Raji (cell line): ENCODE measurements around the gene NELFA.
A peak's percentile ranks its signal among the peaks of the same experiment; 100 is the strongest.

Experiments used
- POLR2A ChIP-seq: IDR thresholded peaks from 2 replicates; pipeline ENCODE4 v1.6.1; 2011; ENCODE audit warnings: low read depth, low read length, control low read depth; ENCODE audit not compliant: insufficient read depth

Gene NELFA

DNA sequence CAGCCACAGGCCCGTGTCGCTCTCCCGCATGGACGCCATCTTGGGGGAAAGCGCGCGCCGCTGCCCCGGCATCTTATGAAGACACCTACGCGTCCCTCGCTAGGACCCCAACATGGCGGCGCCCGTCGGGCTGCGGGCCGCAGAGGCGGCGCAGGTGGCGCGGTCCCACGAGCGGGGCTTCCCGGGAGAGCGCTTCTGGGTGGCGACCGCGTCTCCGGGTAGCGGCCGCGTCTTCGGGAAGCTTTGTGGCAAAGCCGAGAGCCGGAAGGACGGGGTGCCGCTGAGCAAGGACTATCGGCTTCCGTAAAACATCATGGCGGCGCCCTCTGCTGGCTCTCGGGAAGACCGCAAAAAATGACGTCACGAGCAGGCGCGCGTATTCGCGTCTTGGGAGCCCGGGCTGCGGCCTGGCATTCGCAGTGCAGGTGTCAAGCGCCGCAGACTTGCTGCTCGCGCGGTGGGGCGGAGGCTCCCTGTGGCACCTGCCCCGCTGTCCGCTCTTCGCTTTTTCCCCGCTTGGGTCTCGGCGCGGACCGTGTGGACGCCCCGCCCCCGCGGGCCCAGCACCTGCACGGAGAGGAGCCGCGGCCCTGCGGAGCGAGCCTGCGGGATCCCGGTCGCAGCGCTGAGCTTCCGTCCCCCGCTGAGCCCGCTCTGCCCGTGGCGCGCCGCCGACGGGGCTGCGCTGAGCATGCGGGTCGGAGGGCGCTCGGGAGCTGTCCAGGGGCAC lies at the start of gene NELFA:
NELFA (minus strand) TSS at position 54 of the 730 bp plus-strand sequence; CDS start at position 39, 15 bp downstream.
- TF ChIP-seq POLR2A = peak; percentile 86

DNA sequence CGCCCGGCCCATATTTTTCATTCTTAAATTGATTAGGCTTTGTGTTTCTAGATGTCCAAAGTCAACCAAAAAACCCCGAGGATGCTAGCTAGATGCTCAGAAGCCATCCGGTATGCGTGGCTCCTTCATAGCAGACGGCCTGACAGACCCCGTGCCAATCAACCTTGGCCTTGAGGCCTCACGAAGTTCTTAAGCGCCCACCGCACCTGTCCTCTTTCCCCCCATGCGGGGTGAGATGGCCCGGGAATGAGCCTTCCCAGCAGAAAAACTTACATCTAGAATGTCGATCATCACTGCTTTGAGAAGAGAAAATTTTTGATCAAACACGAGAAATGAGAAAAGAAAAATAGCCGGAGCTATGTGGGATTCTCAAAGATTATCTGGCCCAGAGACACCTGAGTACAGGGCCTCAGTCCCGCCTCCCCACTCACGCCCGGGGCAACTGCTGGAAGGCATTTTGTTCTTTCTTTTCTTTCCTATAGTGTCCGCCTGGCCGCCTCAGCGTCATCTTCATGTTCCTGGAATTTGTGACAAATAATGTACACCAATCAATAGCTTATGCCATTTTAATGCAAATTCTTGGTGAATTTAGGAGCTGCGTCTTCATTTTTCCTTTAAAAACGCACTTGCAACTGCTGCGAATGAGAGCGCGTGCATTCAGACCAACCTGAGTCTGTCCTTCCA lies 48.8 kb upstream of the NELFA start:
- TF ChIP-seq POLR2A = no peak

GRCh38 chr4:2054217-2054616 lies 45.4 kb upstream of the NELFA start:
- TF ChIP-seq POLR2A = no peak

DNA sequence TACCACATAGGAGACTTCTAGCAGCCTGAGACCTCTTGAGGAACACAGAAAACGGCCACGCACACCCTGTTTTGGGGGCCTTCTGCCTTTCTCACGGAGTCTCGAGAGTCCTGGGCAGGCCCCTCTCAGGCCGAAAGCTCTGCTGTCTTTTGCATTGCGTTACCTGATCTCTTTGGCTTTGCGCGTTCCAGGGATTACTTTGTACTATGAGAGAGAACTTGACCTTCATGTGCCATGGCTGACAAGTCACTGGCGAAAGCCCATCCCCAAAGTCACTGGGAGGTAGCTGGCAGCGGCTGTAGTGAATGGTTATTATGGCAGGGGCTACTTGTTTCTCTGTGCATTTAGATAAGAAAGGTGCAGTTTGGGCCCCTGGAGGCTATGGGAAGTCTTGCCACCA lies 42.3 kb upstream of the NELFA start:
- TF ChIP-seq POLR2A = no peak

DNA sequence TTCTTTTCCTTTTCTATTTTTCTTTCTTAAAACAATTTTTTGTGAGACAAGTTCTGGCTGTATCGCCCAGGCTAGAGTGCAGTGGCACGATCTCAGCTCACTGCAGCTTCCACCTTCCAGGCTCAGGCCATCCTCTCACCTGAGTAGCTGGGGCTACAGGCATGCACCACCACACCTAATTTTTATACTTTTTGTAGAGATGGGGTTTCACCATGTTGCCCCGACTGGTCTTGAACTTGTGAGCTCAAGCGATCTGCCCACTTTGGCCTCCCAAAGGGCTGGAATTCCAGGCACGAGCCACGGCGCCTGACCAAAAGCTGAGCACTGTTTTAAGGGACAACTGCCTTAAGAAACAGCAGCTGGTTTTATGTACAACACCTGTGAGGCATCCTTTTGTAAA lies 41.0 kb upstream of the NELFA start:
- TF ChIP-seq POLR2A = no peak

DNA sequence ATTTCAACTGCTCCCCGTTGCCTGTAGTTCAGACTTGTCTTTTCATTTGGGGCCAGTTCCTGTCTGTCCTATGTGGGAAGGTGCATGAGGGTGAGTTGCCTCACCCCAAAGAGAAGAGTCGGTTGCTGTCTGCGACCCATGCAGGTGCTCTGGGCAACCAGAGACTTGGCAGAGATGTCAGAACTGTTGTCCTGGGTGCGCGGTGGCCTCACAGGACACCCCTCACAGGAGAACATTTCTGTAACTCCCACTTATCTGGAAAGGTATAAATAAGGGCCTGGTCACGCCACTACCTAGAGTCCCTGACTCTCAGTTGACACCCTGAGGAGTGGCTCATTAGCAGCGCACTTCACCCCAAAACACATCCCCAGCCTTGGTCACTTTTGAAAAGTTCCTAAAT lies 40.6 kb upstream of the NELFA start:
- no peak for TF ChIP-seq POLR2A

GRCh38 chr4:2048831-2049230 lies 40.1 kb upstream of the NELFA start:
- no peak for TF ChIP-seq POLR2A

- TF ChIP-seq POLR2A = no peak
Measured at GRCh38 chr4:2047781-2048581, 39.2 kb upstream of the NELFA start.

GRCh38 chr4:2047031-2047660 lies 38.4 kb upstream of the NELFA start:
- no peak for TF ChIP-seq POLR2A

GRCh38 chr4:2046031-2046961 lies 37.5 kb upstream of the NELFA start:
- no peak for TF ChIP-seq POLR2A

- TF ChIP-seq POLR2A = no peak
Measured at GRCh38 chr4:2045518-2045951, 36.8 kb upstream of the NELFA start.

DNA sequence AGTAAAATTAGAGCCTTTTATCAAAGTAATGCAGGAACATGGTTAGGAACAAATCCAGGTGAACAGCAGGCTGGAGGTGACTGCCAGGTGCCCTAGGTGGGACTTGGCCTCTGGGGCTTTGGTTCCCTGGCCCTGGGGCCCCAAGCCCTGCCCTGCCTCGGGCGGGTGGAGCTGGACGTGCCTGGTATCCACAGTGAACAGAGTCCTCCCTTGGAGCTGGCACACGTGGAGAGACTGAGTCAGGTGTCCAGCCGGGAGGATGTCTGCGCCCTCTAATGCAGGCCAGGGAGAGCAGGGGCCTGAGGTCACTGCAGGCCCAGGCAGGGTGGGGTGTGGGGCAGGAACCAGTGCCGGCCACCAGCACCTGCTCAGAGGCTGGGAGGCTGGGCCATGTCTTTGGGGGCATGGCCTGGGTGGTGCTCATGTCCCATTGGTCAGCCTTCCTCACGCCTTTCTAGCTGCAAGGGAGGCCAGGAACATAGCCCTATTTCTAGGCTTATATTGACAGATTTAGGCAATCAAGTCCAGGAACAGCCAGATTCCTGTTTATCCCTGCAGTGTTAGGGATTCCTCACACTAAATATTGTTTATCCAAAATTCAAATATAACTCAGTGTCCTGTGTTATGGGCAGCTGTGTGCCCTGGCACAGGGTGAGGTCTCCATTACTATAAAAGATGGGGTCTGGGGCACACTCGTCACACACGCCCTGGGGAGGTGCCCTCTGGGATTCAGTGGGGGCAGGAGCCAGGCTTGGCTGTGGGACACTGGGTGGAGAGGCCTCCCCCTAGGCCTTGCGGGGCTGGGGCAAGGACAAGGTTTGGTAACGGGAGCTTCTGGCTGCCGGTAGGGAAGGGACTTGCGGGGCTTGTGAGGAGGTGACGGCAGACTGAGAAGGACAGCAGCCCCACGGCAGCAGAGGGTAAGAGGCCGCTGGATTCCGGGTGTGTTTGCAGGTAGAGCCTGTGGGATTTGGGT lies 36.1 kb upstream of the NELFA start:
- TF ChIP-seq POLR2A = no peak

DNA sequence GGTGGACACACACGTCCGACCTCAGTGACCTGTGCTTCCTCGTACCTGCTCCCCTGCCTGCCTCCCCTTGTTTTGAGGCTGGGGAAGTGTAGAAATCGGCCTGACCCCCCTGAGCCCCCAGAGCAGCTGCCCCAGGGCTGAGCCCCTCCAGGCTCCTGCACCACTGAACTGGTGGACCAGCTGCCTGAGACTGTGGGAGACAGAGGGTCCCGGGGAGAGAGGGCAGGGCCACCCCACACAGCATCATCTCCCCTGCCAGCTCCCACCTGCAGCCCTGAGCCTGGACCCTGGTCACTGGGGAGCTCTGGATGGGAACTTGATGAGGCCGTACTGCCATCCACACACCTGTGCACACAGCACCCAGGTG lies 35.3 kb upstream of the NELFA start:
- TF ChIP-seq POLR2A = no peak

GRCh38 chr4:2043396-2044118 lies 34.8 kb upstream of the NELFA start:
- no peak for TF ChIP-seq POLR2A
